GM23248 (cell line): Measurements from ENCODE around the gene EML1. TPM values are rescaled to one million over a fixed set of nuclear protein-coding genes. Genes with fewer than 3 reads are reported as not detected.

Experiments used
- DNase-seq: peaks from one replicate; pipeline ENCODE4 v3.0.0-alpha.2; 2015
- H2AFZ ChIP-seq: fragments of 200-600 bp; sonication (generic); 2 replicates; pipeline ENCODE4 v1.6.1; 2016; ENCODE audit warnings: antibody characterized with exemption
- H3F3A ChIP-seq: fragments of 200-600 bp; sonication (generic); 2 replicates; pipeline ENCODE4 v1.6.1; 2016; ENCODE audit warnings: mild to moderate bottlenecking, antibody characterized with exemption, mixed run types; ENCODE audit not compliant: insufficient read depth
- H3K27ac ChIP-seq: fragments of 200-600 bp; sonication (generic); 2 replicates; pipeline ENCODE4 v1.5.1; 2016; ENCODE audit warnings: mild to moderate bottlenecking
- H3K27me3 ChIP-seq: fragments of 200-600 bp; sonication (generic); replicated peaks from 2 replicates; pipeline ENCODE4 v1.6.1; 2016; ENCODE audit warnings: mild to moderate bottlenecking; ENCODE audit not compliant: insufficient read depth
- H3K36me3 ChIP-seq: fragments of 200-600 bp; sonication (generic); 2 replicates; pipeline ENCODE4 v1.6.1; 2016; ENCODE audit warnings: low read depth, mild to moderate bottlenecking
- H3K4me1 ChIP-seq: fragments of 200-600 bp; sonication (generic); 2 replicates; pipeline ENCODE4 v1.6.1; 2016; ENCODE audit warnings: mild to moderate bottlenecking; ENCODE audit not compliant: insufficient read depth
- H3K4me2 ChIP-seq: fragments of 200-600 bp; sonication (generic); one replicate; pipeline ENCODE4 v1.6.1; 2016; ENCODE audit warnings: mild to moderate bottlenecking; ENCODE audit not compliant: unreplicated experiment
- H3K4me3 ChIP-seq: fragments of 200-600 bp; sonication (generic); 2 replicates; pipeline ENCODE4 v1.5.1; 2016; ENCODE audit warnings: mild to moderate bottlenecking
- H3K79me2 ChIP-seq: fragments of 200-600 bp; sonication (generic); 2 replicates; pipeline ENCODE4 v1.6.1; 2016; ENCODE audit warnings: mild to moderate bottlenecking; ENCODE audit not compliant: insufficient read depth
- H3K9ac ChIP-seq: fragments of 200-600 bp; sonication (generic); 2 replicates; pipeline ENCODE4 v1.6.1; 2016; ENCODE audit warnings: mild to moderate bottlenecking
- H3K9me2 ChIP-seq: fragments of 200-600 bp; sonication (generic); 2 replicates; pipeline ENCODE4 v1.6.1; 2016; ENCODE audit warnings: mixed run types, mild to moderate bottlenecking, moderate library complexity; ENCODE audit not compliant: insufficient read depth
- H3K9me3 ChIP-seq: fragments of 200-600 bp; sonication (generic); one replicate; pipeline ENCODE4 v1.6.1; 2017; ENCODE audit warnings: low read depth
- H4K20me1 ChIP-seq: fragments of 200-600 bp; sonication (generic); 2 replicates; pipeline ENCODE4 v1.6.0; 2016; ENCODE audit not compliant: insufficient read depth
- EZH2 ChIP-seq: fragments of 200-600 bp; sonication (generic); IDR thresholded peaks from 2 replicates; pipeline ENCODE4 v1.6.1; 2018; ENCODE audit warnings: antibody characterized with exemption, mild to moderate bottlenecking; ENCODE audit not compliant: insufficient read depth, poor library complexity, severe bottlenecking
- EZH2phosphoT487 ChIP-seq: fragments of 200-600 bp; sonication (generic); IDR thresholded peaks from 2 replicates; pipeline ENCODE4 v1.6.1; 2018; ENCODE audit warnings: antibody characterized with exemption, moderate library complexity, mild to moderate bottlenecking, low read depth; ENCODE audit not compliant: insufficient read depth
- WGBS, 2 experiments: methylation state at CpG; one replicate each; pipeline ENCODE4 v1.1.6; 2015 to 2017; ENCODE audit warnings: low lambda C conversion rate in 2 of 2, low coverage in 1 of 2; ENCODE audit errors: missing lambda C conversion rate in 2 of 2; 5-methylcytosine and 5-hydroxymethylcytosine counted together
- in situ Hi-C: fragments of 300-500 bp; cut with MboI; formaldehyde crosslinking; loops from 2 replicates; pipeline ENCODE4 v1.15.0; 2020
- polyA plus RNA-seq: library from polyadenylated mRNA; unstranded; fragments of >200 nt; fragmentation: Nextera tagmentation; extraction: Ambion mirVana; gene quantifications from 2 replicates; pipeline ENCODE4 v1.2.1, GENCODE V29; 2016
- total RNA-seq: library from RNA; depleted of rRNA; stranded (reverse); fragments of >200 nt; shearing (Covaris generic); gene quantifications from 2 replicates; pipeline ENCODE4 v1.2.3, GENCODE V29; 2014

Gene EML1
- total and polyA plus RNA-seq, 2 experiments from 2014 or later = 14.8 to 17.9 TPM

GRCh38 chr14:99951085-99951484, 157.9 kb downstream of the EML1 start:
- H3K79me2 ChIP-seq = no peaks in the 10 kb centered on the region
- TF ChIP-seq EZH2 (no peak), EZH2phosphoT487 (no peak)
- no peaks in the 10 kb centered on the region for H3K9me2 ChIP-seq
- in situ Hi-C loops = no loop called here
- H3K9ac ChIP-seq = no peak overlapping the region
- H3K4me3 ChIP-seq = no peak overlapping the region
- H3K36me3 ChIP-seq = no peaks in the 10 kb centered on the region
- no peak for DNase-seq
- no peak overlapping the region for H2AFZ ChIP-seq
- H3K9me3 ChIP-seq = no peaks in the 10 kb centered on the region
- no peaks in the 10 kb centered on the region for H3F3A ChIP-seq
- H3K4me2 ChIP-seq = no peak overlapping the region
- 51 to 58% methylated on average over 8 of the region's 8 CpGs for WGBS, 2 experiments
- no peaks in the 10 kb centered on the region; the same call in 1 of the 2 replicates for H3K4me1 ChIP-seq
- no peaks in the 10 kb centered on the region for H4K20me1 ChIP-seq
- no peaks in the 10 kb centered on the region for H3K27me3 ChIP-seq
- no peak overlapping the region for H3K27ac ChIP-seq

GRCh38 chr14:99952039-99952438, 158.8 kb downstream of the EML1 start:
- Histone ChIP-seq H3K27me3 (no peaks in the 10 kb centered on the region), H4K20me1 (no peaks in the 10 kb centered on the region), H3F3A (no peaks in the 10 kb centered on the region), H3K27ac (no peak overlapping the region), H3K4me1 (no peaks in the 10 kb centered on the region; the same call in 1 of the 2 replicates), H3K36me3 (no peaks in the 10 kb centered on the region), H3K4me2 (no peak overlapping the region), H3K4me3 (no peak overlapping the region), H2AFZ (no peak overlapping the region), H3K79me2 (no peaks in the 10 kb centered on the region), H3K9ac (no peak overlapping the region), H3K9me3 (no peaks in the 10 kb centered on the region), H3K9me2 (no peaks in the 10 kb centered on the region)
- in situ Hi-C loops = no loop called here
- DNase-seq = no peak
- TF ChIP-seq EZH2 (no peak), EZH2phosphoT487 (no peak)
- whole genome bisulfite sequencing, 2 experiments = 84 to 91% methylated on average over 4 of the region's 4 CpGs

GRCh38 chr14:99952453-99952852, 159.2 kb downstream of the EML1 start:
- Histone ChIP-seq H3K9me3 (no peaks in the 10 kb centered on the region), H3K9ac (no peak overlapping the region), H3K4me2 (no peak overlapping the region), H3F3A (no peaks in the 10 kb centered on the region), H3K79me2 (no peaks in the 10 kb centered on the region), H3K4me3 (no peak overlapping the region), H3K27ac (no peak overlapping the region), H3K9me2 (no peaks in the 10 kb centered on the region), H3K4me1 (no peaks in the 10 kb centered on the region; the same call in 1 of the 2 replicates), H4K20me1 (no peaks in the 10 kb centered on the region), H3K36me3 (no peaks in the 10 kb centered on the region), H2AFZ (no peak overlapping the region), H3K27me3 (no peaks in the 10 kb centered on the region)
- DNase-seq = no peak
- in situ Hi-C loops = no loop called here
- TF ChIP-seq EZH2 (no peak), EZH2phosphoT487 (no peak)
- WGBS, 2 experiments = 28 to 35% methylated on average over 2 of the region's 2 CpGs

GRCh38 chr14:99955826-99956455, 162.7 kb downstream of the EML1 start:
- TF ChIP-seq EZH2 (no peak), EZH2phosphoT487 (no peak)
- 84% methylated on average over 7 of the region's 7 CpGs for WGBS, 2 experiments
- in situ Hi-C loops = no loop called here

GRCh38 chr14:99958380-99958779, 165.2 kb downstream of the EML1 start:
- H3K4me1 ChIP-seq = no peaks in the 10 kb centered on the region
- no peak overlapping the region for H3K9ac ChIP-seq
- no peak overlapping the region for H3K27ac ChIP-seq
- no peaks in the 10 kb centered on the region for H3F3A ChIP-seq
- H3K9me3 ChIP-seq = no peaks in the 10 kb centered on the region
- 67 to 68% methylated on average over 7 of the region's 7 CpGs for WGBS, 2 experiments
- no peaks in the 10 kb centered on the region for H4K20me1 ChIP-seq
- no peak for TF ChIP-seq EZH2phosphoT487
- TF ChIP-seq EZH2 = no peak
- no peaks in the 10 kb centered on the region for H3K9me2 ChIP-seq
- in situ Hi-C loops = no loop called here
- H3K79me2 ChIP-seq = no peaks in the 10 kb centered on the region
- no peaks in the 10 kb centered on the region for H3K36me3 ChIP-seq
- H3K4me3 ChIP-seq = no peak overlapping the region
- H2AFZ ChIP-seq = no peak overlapping the region
- peaks cover 3% of the 10 kb centered on the region; the same call in 1 of the 2 replicates for H3K27me3 ChIP-seq
- no peak for DNase-seq
- no peak overlapping the region for H3K4me2 ChIP-seq

More at GRCh38 chr14:99955826-99956455, 162.7 kb downstream of the EML1 start:
- no peaks in the 10 kb centered on the region for H3K9me2 ChIP-seq
- no peak overlapping the region for H3K4me2 ChIP-seq
- no peaks in the 10 kb centered on the region for H3K4me1 ChIP-seq
- peaks cover 3% of the 10 kb centered on the region; the same call in 1 of the 2 replicates for H3K27me3 ChIP-seq
- H3K9ac ChIP-seq = no peak overlapping the region
- H3K4me3 ChIP-seq = no peak overlapping the region
- H2AFZ ChIP-seq = no peak overlapping the region
- H3K36me3 ChIP-seq = no peaks in the 10 kb centered on the region
- DNase-seq = no peak
- no peaks in the 10 kb centered on the region for H3K9me3 ChIP-seq
- no peaks in the 10 kb centered on the region for H3K79me2 ChIP-seq
- H3F3A ChIP-seq = no peaks in the 10 kb centered on the region
- H4K20me1 ChIP-seq = no peaks in the 10 kb centered on the region
- no peak overlapping the region for H3K27ac ChIP-seq
